K562 (cell line): ENCODE measurements around the gene FOXD2. TPM values are rescaled to one million over a fixed set of nuclear protein-coding genes. Genes with fewer than 3 reads are reported as not detected.

Experiments used
- ATAC-seq: fragments of 200-7000 bp; cut with Tn5 transposase; 3 replicates; pipeline ENCODE4 v1.9.1; 2020; ENCODE audit warnings: moderate library complexity
- BruUV-seq: library from RNA; stranded (reverse); fragments of 400-500 nt; replicated peaks from 2 replicates; lab custom pipeline; 2021; lab: Mats Ljungman, UMichigan
- CTCF ChIA-PET: fragments of 300-600 bp; formaldehyde crosslinking; extraction: SDS; loops from one replicate; lab custom pipeline; 2021; ENCODE audit warnings: low intra/inter-chr PET ratio; lab: Yijun Ruan, JAX
- POLR2A ChIA-PET: fragments of 300-600, 350-650 bp; sonication (Branson Sonifier 250); formaldehyde crosslinking; extraction: SDS; loops from one replicate; lab custom pipeline; 2021; ENCODE audit warnings: antibody characterized with exemption, inconsistent platforms; lab: Yijun Ruan, JAX
- DNase-seq, 4 experiments: peaks; one replicate each; pipeline versions ENCODE4 v3.0.0 to v3.0.0-alpha.2; 2011 to 2018; ENCODE audit warnings: low spot score in 3 of 4, mixed read lengths in 3 of 4; ENCODE audit errors: extremely low read depth in 1 of 4
- FAIRE-seq: peaks from 2 replicates; lab custom pipeline; 2011; peaks lifted over from hg19 to GRCh38; lab: Jason Lieb, UNC
- H2AFZ ChIP-seq: 2 replicates; pipeline ENCODE4 v1.6.0; 2011; ENCODE audit warnings: low read depth, low read length, control low read depth, inconsistent platforms
- H3K27ac ChIP-seq: fragments of 200-600 bp; 3 replicates; pipeline ENCODE4 v1.8.0; 2011; ENCODE audit warnings: low read depth, mild to moderate bottlenecking, control low read depth, inconsistent platforms, low read length, moderate library complexity, mixed read lengths; ENCODE audit errors: extremely low read depth
- H3K27me3 ChIP-seq, 2 experiments: fragments of 300-600 bp in 1 of 2; 2 replicates in 1 of 2; 3 replicates in 1 of 2; pipeline versions ENCODE4 v1.6.0 to v1.8.0; 2011; ENCODE audit warnings: inconsistent platforms in 2 of 2, low read length in 2 of 2, mild to moderate bottlenecking in 1 of 2, mixed read lengths in 1 of 2, moderate library complexity in 1 of 2; ENCODE audit not compliant: control insufficient read depth in 2 of 2, insufficient read depth in 2 of 2
- H3K36me3 ChIP-seq: fragments of 300-600 bp; 3 replicates; pipeline ENCODE4 v1.8.0; 2011; ENCODE audit warnings: mild to moderate bottlenecking, low read length, inconsistent platforms; ENCODE audit not compliant: control insufficient read depth, insufficient read depth
- H3K4me1 ChIP-seq, 2 experiments: fragments of 200-600 bp in 1 of 2; replicated peaks in 1 of 2; 2 replicates in 1 of 2; 3 replicates in 1 of 2; pipeline versions ENCODE4 v1.5.1 to v1.8.0; 2011; ENCODE audit warnings: inconsistent platforms in 2 of 2, low read length in 2 of 2, mild to moderate bottlenecking in 1 of 2, mixed read lengths in 1 of 2, moderate library complexity in 1 of 2; ENCODE audit not compliant: control insufficient read depth in 2 of 2, insufficient read depth in 2 of 2
- H3K4me2 ChIP-seq: 2 replicates; pipeline ENCODE4 v1.6.1; 2011; ENCODE audit warnings: low read length, control low read depth, inconsistent platforms, mixed read lengths; ENCODE audit not compliant: insufficient read depth
- H3K4me3 ChIP-seq: fragments of 200-600 bp; sonication (generic), shearing (Covaris generic); 2 replicates; pipeline ENCODE4 v1.5.1; 2016; ENCODE audit warnings: control low read depth, inconsistent platforms
- H3K79me2 ChIP-seq: fragments of 200-600 bp; 3 replicates; pipeline ENCODE4 v1.8.0; 2011; ENCODE audit warnings: low read length, inconsistent platforms; ENCODE audit not compliant: control insufficient read depth, insufficient read depth
- H3K9ac ChIP-seq, 2 experiments: 2 replicates each; pipeline versions ENCODE4 v1.6.0 to v1.6.1; 2011; ENCODE audit warnings: low read depth in 2 of 2, low read length in 2 of 2, control low read depth in 1 of 2, inconsistent platforms in 1 of 2, mild to moderate bottlenecking in 1 of 2, mixed read lengths in 1 of 2; ENCODE audit not compliant: insufficient read depth in 1 of 2
- H3K9me1 ChIP-seq: one replicate; pipeline ENCODE4 v1.6.0; 2011; ENCODE audit warnings: inconsistent platforms, mild to moderate bottlenecking, low read length, moderate library complexity; ENCODE audit not compliant: control insufficient read depth, insufficient read depth
- H3K9me3 ChIP-seq: replicated peaks from 2 replicates; pipeline ENCODE4 v1.5.1; 2011; ENCODE audit warnings: low read depth, low read length, inconsistent platforms; ENCODE audit not compliant: control insufficient read depth, insufficient read depth
- H4K20me1 ChIP-seq: replicated peaks from 2 replicates; pipeline ENCODE4 v1.6.1; 2011; ENCODE audit warnings: low read length, inconsistent platforms, mixed read lengths; ENCODE audit not compliant: control insufficient read depth, insufficient read depth
- BHLHE40 ChIP-seq: IDR thresholded peaks from 2 replicates; pipeline ENCODE4 v1.6.1; 2011; ENCODE audit warnings: low read length, improper control_type of control experiment
- EZH2 ChIP-seq: IDR thresholded peaks from 2 replicates; pipeline ENCODE4 v1.6.1; 2012; ENCODE audit warnings: low read depth, mild to moderate bottlenecking, inconsistent platforms, low read length, borderline replicate concordance
- FOXJ2 ChIP-seq: fragments of 200-800 bp; sonication (Bioruptor generic); IDR thresholded peaks from 2 replicates; pipeline ENCODE4 v1.6.1; 2016; ENCODE audit warnings: missing genetic modification characterization, missing compliant biosample characterization
- HDAC8 ChIP-seq: fragments of 450-650 bp; IDR thresholded peaks from 2 replicates; pipeline ENCODE4 v1.6.1; 2016; ENCODE audit warnings: mild to moderate bottlenecking, missing genetic modification characterization, moderate library complexity, missing compliant biosample characterization
- TBL1XR1 ChIP-seq, 2 experiments: IDR thresholded peaks; 2 replicates each; pipeline ENCODE4 v1.6.1; 2012; ENCODE audit warnings: improper control_type of control experiment in 2 of 2, low read length in 2 of 2, mild to moderate bottlenecking in 1 of 2
- ZSCAN29 ChIP-seq: fragments of 450-650 bp; IDR thresholded peaks from 2 replicates; pipeline ENCODE4 v1.6.1; 2017
- WGBS: fragments of 100-300 bp; shearing (Covaris generic); methylation state at CpG from one replicate; pipeline ENCODE4 v1.1.6; 2016; ENCODE audit warnings: low coverage, mixed read lengths; ENCODE audit not compliant: insufficient coverage; ENCODE audit errors: missing lambda C conversion rate; 5-methylcytosine and 5-hydroxymethylcytosine counted together
- in situ Hi-C: fragments of 300-500 bp; cut with MboI; formaldehyde crosslinking; loops from 4 replicates; pipeline ENCODE4 v1.15.0; 2018; ENCODE audit warnings: inconsistent platforms, mixed read lengths
- intact Hi-C: fragments of 100-400 bp; cut with micrococcal nuclease; formaldehyde crosslinking; loops from 2 replicates; pipeline ENCODE4 v1.14.2; 2022
- polyA plus RNA-seq, 8 experiments: library from polyadenylated mRNA; depleted of rRNA in 4 of 8; stranded (reverse) in 5 of 8; unstranded in 3 of 8; fragments of >200 nt; fragmentation: Nextera tagmentation in 2 of 8; fragmentation: Illumina TruSeq in 1 of 8; extraction: Ambion mirVana in 2 of 8; extraction: Trizol in 1 of 8; gene quantifications; 2 replicates each; pipeline versions ENCODE4 v1.2.1 to v1.2.3, GENCODE V29; 2011 to 2014; ENCODE audit warnings: inconsistent platforms in 1 of 8, missing spikeins in 1 of 8
- total RNA-seq, 7 experiments: library from RNA; depleted of rRNA in 6 of 7; stranded (reverse); fragments of >200 nt in 6 of 7; fragmentation: Illumina TruSeq in 2 of 7; extraction: Trizol in 2 of 7; gene quantifications; 2 replicates each; pipeline versions ENCODE4 v1.2.1 to v1.2.3, GENCODE V29; 2011 to 2021; ENCODE audit warnings: low replicate concordance in 1 of 7

The FOXD2 gene
- total and polyA plus RNA-seq, 9 of the 15 experiments (the other 6 are each of a cell fraction or from before 2014, with no cell fraction given) = 0.06 to 1.2 (median 0.22) TPM

- no peak for FAIRE-seq
- TF ChIP-seq BHLHE40 = no peak
- TF ChIP-seq FOXJ2 (tag) = no peak
- no peak for TF ChIP-seq TBL1XR1 (IDR thresholded peaks at IDR 0.05; ENCODE audit: low read length in 2 of 2)
- no peak for TF ChIP-seq EZH2
- no peak for TF ChIP-seq ZSCAN29
- no peak for TF ChIP-seq HDAC8 (tag)
- Histone ChIP-seq H3K27me3 (peaks cover 6 to 9% of the 10 kb centered on the region in 2 experiments; a peak in 1 of 5 replicates), H3K36me3 (no peaks in the 10 kb centered on the region), H3K4me1 (peaks cover 2 to 6% of the 10 kb centered on the region in 2 experiments; a peak in 2 of 5 replicates), H3K4me2 (no peak overlapping the region), H4K20me1 (peaks cover 9% of the 10 kb centered on the region; the same call in 1 of the 2 replicates), H3K4me3 (no peak overlapping the region), H2AFZ (no peak overlapping the region), H3K9me3 (no peaks in the 10 kb centered on the region), H3K27ac (no peak overlapping the region), H3K9ac (no peak overlapping the region), H3K9me1 (no peaks in the 10 kb centered on the region), H3K79me2 (no peaks in the 10 kb centered on the region)
- no TSS peak for BruUV-seq
- ChIA-PET CTCF (no interaction called here), POLR2A (interaction anchor here (0.6 to 1.3 kb wide), 4 partner anchors 13 to 985 kb away, joined by 3 to 8 read pairs (median 4); no protein-coding TSS in a partner anchor)
- in situ Hi-C loops = no loop called here
- no peak for DNase-seq
- intact Hi-C loops = no loop called here
- 3% methylated on average over 3 of the region's 3 CpGs for WGBS
- no peak for ATAC-seq
Measured at GRCh38 chr1:47465605-47466004, 27.8 kb downstream of the FOXD2 start.
